IMR-90 (cell line): Measurements from ENCODE around the gene FCHSD2. TPM values are rescaled to one million over a fixed set of nuclear protein-coding genes. Genes with fewer than 3 reads are reported as not detected.

Experiments
- ATAC-seq: fragments of 200-7000 bp; cut with Tn5 transposase; 2 replicates; pipeline ENCODE4 v1.9.1; 2020; ENCODE audit warnings: low read depth, mild to moderate bottlenecking, moderate library complexity
- BruUV-seq: library from RNA; stranded (reverse); fragments of 400-500 nt; replicated peaks from 2 replicates; lab custom pipeline; 2021; lab: Mats Ljungman, UMichigan
- CTCF ChIA-PET: fragments of 300-600 bp; formaldehyde crosslinking; extraction: SDS; loops from one replicate; lab custom pipeline; 2021; ENCODE audit warnings: antibody characterized with exemption; lab: Yijun Ruan, JAX
- POLR2A ChIA-PET: fragments of 300-600 bp; sonication (Branson Sonifier 250); formaldehyde crosslinking; loops from one replicate; lab custom pipeline; 2022; ENCODE audit warnings: antibody characterized with exemption; ENCODE audit not compliant: unreplicated experiment; lab: Charles Lee
- DNase-seq: peaks from one replicate; pipeline ENCODE4 v3.0.0; 2013
- H2AFZ ChIP-seq: replicated peaks from 2 replicates; pipeline ENCODE3; 2013; ENCODE audit warnings: low read length, mild to moderate bottlenecking; ENCODE audit not compliant: poor library complexity
- H2AK5ac ChIP-seq: 2 replicates; pipeline ENCODE4 v1.6.1; 2013; ENCODE audit warnings: low read depth, low read length, inconsistent platforms
- H2AK9ac ChIP-seq: replicated peaks from 2 replicates; pipeline ENCODE3; 2013; ENCODE audit warnings: mild to moderate bottlenecking, low read depth, low read length, moderate library complexity; ENCODE audit not compliant: poor library complexity
- H2BK120ac ChIP-seq: 2 replicates; pipeline ENCODE4 v1.6.1; 2013; ENCODE audit warnings: low read depth, low read length, inconsistent platforms
- H2BK15ac ChIP-seq: 3 replicates; pipeline ENCODE4 v1.6.1; 2013; ENCODE audit warnings: low read depth, low read length, inconsistent platforms
- H2BK20ac ChIP-seq: 2 replicates; pipeline ENCODE4 v1.6.1; 2013; ENCODE audit warnings: low read depth, mild to moderate bottlenecking, inconsistent platforms, low read length, moderate library complexity
- H2BK5ac ChIP-seq: 2 replicates; pipeline ENCODE4 v1.6.1; 2013; ENCODE audit warnings: mild to moderate bottlenecking, low read depth, low read length, inconsistent platforms; ENCODE audit not compliant: poor library complexity, severe bottlenecking
- H3K14ac ChIP-seq: replicated peaks from 2 replicates; pipeline ENCODE4 v1.6.1; 2013; ENCODE audit warnings: low read depth, low read length, inconsistent platforms
- H3K18ac ChIP-seq: 2 replicates; pipeline ENCODE4 v1.6.1; 2013; ENCODE audit warnings: low read depth, low read length, control low read depth
- H3K23ac ChIP-seq: 2 replicates; pipeline ENCODE4 v1.6.1; 2013; ENCODE audit warnings: low read depth, low read length, inconsistent platforms
- H3K27ac ChIP-seq: 2 replicates; pipeline ENCODE4 v1.5.1; 2013; ENCODE audit warnings: mild to moderate bottlenecking, control low read depth, low read length; ENCODE audit not compliant: insufficient read depth
- H3K27me3 ChIP-seq: 2 replicates; pipeline ENCODE4 v1.6.1; 2013; ENCODE audit warnings: low read length; ENCODE audit not compliant: control insufficient read depth, insufficient read depth
- H3K36me3 ChIP-seq: 2 replicates; pipeline ENCODE4 v1.6.1; 2013; ENCODE audit warnings: low read length, mixed read lengths; ENCODE audit not compliant: control insufficient read depth, insufficient read depth
- H3K4ac ChIP-seq: 2 replicates; pipeline ENCODE4 v1.6.1; 2013; ENCODE audit warnings: low read depth, low read length, inconsistent platforms
- H3K4me1 ChIP-seq: 2 replicates; pipeline ENCODE4 v1.6.1; 2013; ENCODE audit warnings: low read length, mixed read lengths; ENCODE audit not compliant: control insufficient read depth, insufficient read depth
- H3K4me2 ChIP-seq: 2 replicates; pipeline ENCODE4 v1.6.1; 2013; ENCODE audit warnings: low read depth, mild to moderate bottlenecking, control low read depth, low read length, moderate library complexity
- H3K4me3 ChIP-seq: 2 replicates; pipeline ENCODE4 v1.5.1; 2013; ENCODE audit warnings: low read depth, mild to moderate bottlenecking, control low read depth, low read length, moderate library complexity; ENCODE audit not compliant: insufficient read depth
- H3K56ac ChIP-seq: 2 replicates; pipeline ENCODE4 v1.6.1; 2013; ENCODE audit warnings: low read length, inconsistent platforms; ENCODE audit not compliant: insufficient read depth; ENCODE audit errors: extremely low read depth
- H3K79me1 ChIP-seq, 2 experiments: 2 replicates each; pipeline ENCODE4 v1.6.1; 2013; ENCODE audit warnings: low read length in 2 of 2, inconsistent platforms in 1 of 2, low read depth in 1 of 2
- H3K9ac ChIP-seq: 2 replicates; pipeline ENCODE4 v1.6.1; 2013; ENCODE audit warnings: low read depth, low read length, control low read depth
- H3K9me1 ChIP-seq: 2 replicates; pipeline ENCODE4 v1.6.1; 2013; ENCODE audit warnings: low read length, inconsistent platforms; ENCODE audit not compliant: insufficient read depth
- H3K9me3 ChIP-seq: 2 replicates; pipeline ENCODE4 v1.6.1; 2013; ENCODE audit warnings: low read length; ENCODE audit not compliant: control insufficient read depth, insufficient read depth
- H4K20me1 ChIP-seq: 2 replicates; pipeline ENCODE4 v1.6.1; 2013; ENCODE audit warnings: low read length, inconsistent platforms; ENCODE audit not compliant: insufficient read depth
- H4K5ac ChIP-seq: 2 replicates; pipeline ENCODE4 v1.6.1; 2013; ENCODE audit warnings: mild to moderate bottlenecking, low read depth, low read length, control low read depth
- H4K8ac ChIP-seq, 2 experiments: 2 replicates each; pipeline ENCODE4 v1.6.1; 2013; ENCODE audit warnings: low read depth in 2 of 2, low read length in 2 of 2, control low read depth in 1 of 2, inconsistent platforms in 1 of 2
- H4K91ac ChIP-seq: 2 replicates; pipeline ENCODE4 v1.6.1; 2013; ENCODE audit warnings: low read depth, low read length, inconsistent platforms; ENCODE audit not compliant: insufficient read depth
- BHLHE40 ChIP-seq: fragments of 150-350 bp; IDR thresholded peaks from 2 replicates; pipeline ENCODE4 v1.6.1; 2016; ENCODE audit warnings: mild to moderate bottlenecking, low read depth, low read length
- ELK1 ChIP-seq: fragments of 150-350 bp; IDR thresholded peaks from 2 replicates; pipeline ENCODE4 v1.6.1; 2016; ENCODE audit warnings: low read depth, mild to moderate bottlenecking, low read length, moderate library complexity, borderline replicate concordance
- FOS ChIP-seq: fragments of 150-350 bp; IDR thresholded peaks from 2 replicates; pipeline ENCODE4 v1.6.1; 2016; ENCODE audit warnings: low read depth, low read length
- MAFK ChIP-seq: IDR thresholded peaks from 2 replicates; pipeline ENCODE4 v1.6.1; 2012; ENCODE audit warnings: low read depth, low read length, improper control_type of control experiment
- MAZ ChIP-seq: IDR thresholded peaks from 2 replicates; pipeline ENCODE4 v1.6.1; 2012; ENCODE audit warnings: low read depth, mild to moderate bottlenecking, low read length, improper control_type of control experiment, moderate library complexity, borderline replicate concordance
- MXI1 ChIP-seq: IDR thresholded peaks from 2 replicates; pipeline ENCODE4 v1.6.1; 2012; ENCODE audit warnings: low read depth, mild to moderate bottlenecking, low read length, moderate library complexity, borderline replicate concordance
- POLR2A ChIP-seq: IDR thresholded peaks from 2 replicates; pipeline ENCODE4 v1.6.1; 2012; ENCODE audit warnings: mild to moderate bottlenecking, low read depth, low read length
- RAD21 ChIP-seq: IDR thresholded peaks from 2 replicates; pipeline ENCODE4 v1.6.1; 2012; ENCODE audit warnings: low read length, improper control_type of control experiment
- RCOR1 ChIP-seq: IDR thresholded peaks from 2 replicates; pipeline ENCODE4 v1.6.1; 2012; ENCODE audit warnings: mild to moderate bottlenecking, low read length, improper control_type of control experiment; ENCODE audit not compliant: insufficient replicate concordance
- SMC3 ChIP-seq: fragments of 150-350 bp; IDR thresholded peaks from 2 replicates; pipeline ENCODE4 v1.6.1; 2016; ENCODE audit warnings: low read depth, mild to moderate bottlenecking, antibody characterized with exemption, low read length, moderate library complexity
- WGBS, 2 experiments: methylation state at CpG; one replicate each; pipeline versions ENCODE4 v1.1.5 to v1.1.7; 2013; ENCODE audit warnings: missing lambda C conversion rate in 2 of 2; ENCODE audit not compliant: insufficient read length in 1 of 2; ENCODE audit errors: extremely low coverage in 2 of 2; 5-methylcytosine and 5-hydroxymethylcytosine counted together
- dilution Hi-C: fragments of 300-500 bp; cut with HindIII; formaldehyde crosslinking; loops from one replicate; pipeline ENCODE4 v1.14.3; 2018; ENCODE audit warnings: low sequenced_read_pairs; ENCODE audit not compliant: unreplicated experiment
- in situ Hi-C: fragments of 300-500 bp; cut with MboI; formaldehyde crosslinking; loops from 3 replicates; pipeline ENCODE4 v1.14.3; 2019; ENCODE audit warnings: low sequenced_read_pairs, inconsistent platforms, mixed read lengths
- intact Hi-C: fragments of 100-400 bp; cut with micrococcal nuclease; formaldehyde crosslinking; loops from 2 replicates; pipeline ENCODE4 v1.10.0; 2022
- polyA plus RNA-seq, 3 experiments: library from polyadenylated mRNA; depleted of rRNA; stranded (reverse); fragments of >200 nt; gene quantifications; 2 replicates each; pipeline ENCODE4 v1.2.3, GENCODE V29; 2012; ENCODE audit warnings: low replicate concordance in 1 of 3
- total RNA-seq: library from RNA; depleted of rRNA; stranded (reverse); fragments of >200 nt; gene quantifications from 2 replicates; pipeline ENCODE4 v1.2.3, GENCODE V29; 2012

FCHSD2 gene
- total and polyA plus RNA-seq, 2 of the 4 experiments (the other 2 are of a cell fraction): 5.9 to 18.7 TPM

GRCh38 chr11:73129198-73129597 lies 12.9 kb downstream of the FCHSD2 start:
- peaks cover 11% of the 10 kb centered on the region; the same call in 1 of the 2 replicates for H4K20me1 ChIP-seq
- no peak overlapping the region for H3K14ac ChIP-seq
- no peak overlapping the region for H3K9ac ChIP-seq
- CTCF ChIA-PET: no interaction called here
- no peak overlapping the region for H4K5ac ChIP-seq
- intact Hi-C loops: no loop called here
- H4K8ac ChIP-seq: no peak overlapping the region
- H3K27ac ChIP-seq: no peak overlapping the region
- H3K36me3 ChIP-seq: peaks cover 9% of the 10 kb centered on the region; the same call in 1 of the 2 replicates
- dilution Hi-C loops: no loop called here
- H3K9me3 ChIP-seq: peaks cover 7% of the 10 kb centered on the region
- in situ Hi-C loops: no loop called here
- no peak overlapping the region for H2BK5ac ChIP-seq
- no peak overlapping the region for H3K4me2 ChIP-seq
- H2AK5ac ChIP-seq: no peak overlapping the region
- H2AFZ ChIP-seq: no peak overlapping the region
- peaks cover 2% of the 10 kb centered on the region; the same call in 1 of the 2 replicates for H3K4me1 ChIP-seq
- ATAC-seq (no peak), DNase-seq (no peak)
- H2AK9ac ChIP-seq: peak overlapping the region; percentile 10
- H2BK20ac ChIP-seq: no peak overlapping the region
- peaks cover 17 to 58% of the 10 kb centered on the region in 2 experiments for H3K79me1 ChIP-seq
- no peak overlapping the region for H3K23ac ChIP-seq
- no peak overlapping the region for H2BK120ac ChIP-seq
- no peak overlapping the region for H3K4ac ChIP-seq
- H3K9me1 ChIP-seq: 0 out of 2 replicates have a peak, but pooled peaks cover 2% of the 10 kb centered on the region
- no peaks in the 10 kb centered on the region for H3K27me3 ChIP-seq
- H3K4me3 ChIP-seq: no peak overlapping the region
- BruUV-seq: no TSS peak
- H3K56ac ChIP-seq: no peak overlapping the region
- TF ChIP-seq FOS (no peak), RCOR1 (no peak), MAZ (no peak), SMC3 (no peak), MXI1 (no peak), POLR2A (no peak), RAD21 (no peak), MAFK (no peak), BHLHE40 (no peak), ELK1 (no peak)
- H3K18ac ChIP-seq: no peak overlapping the region
- no peak overlapping the region for H2BK15ac ChIP-seq
- POLR2A ChIA-PET: no interaction called here
- 97% methylated on average over 8 of the region's 10 CpGs; no CpG with 5 or more reads in 1 of the 2 experiments for WGBS, 2 experiments
- H4K91ac ChIP-seq: no peak overlapping the region
